MCF 10A (cell line): ENCODE measurements around the gene DLX2. TPM values are rescaled to one million over a fixed set of nuclear protein-coding genes. Genes with fewer than 3 reads are reported as not detected.

ENCODE experiments used
- BruUV-seq: library from RNA; stranded (reverse); fragments of 400-500 nt; replicated peaks from 2 replicates; lab custom pipeline; 2021; lab: Mats Ljungman, UMichigan
- CTCF ChIA-PET: fragments of 300-600 bp; sonication (Branson Sonifier 250); formaldehyde crosslinking; extraction: SDS; loops from one replicate; lab custom pipeline; 2021; ENCODE audit warnings: antibody characterized with exemption, inconsistent platforms; lab: Yijun Ruan, JAX
- POLR2A ChIA-PET: fragments of 300-600, 350-650 bp; sonication (Branson Sonifier 250); formaldehyde crosslinking; extraction: SDS; loops from one replicate; lab custom pipeline; 2020; ENCODE audit warnings: antibody characterized with exemption, inconsistent platforms; lab: Yijun Ruan, JAX
- DNase-seq: peaks from one replicate; pipeline ENCODE4 v3.0.0-alpha.2; 2018; ENCODE audit not compliant: unreplicated experiment
- H3K27ac Mint-ChIP-seq: one replicate; pipeline ENCODE4 v1.8.0; 2022; ENCODE audit warnings: mild to moderate bottlenecking, low read depth, mixed read lengths; ENCODE audit not compliant: unreplicated experiment
- H3K27me3 Mint-ChIP-seq: one replicate; pipeline ENCODE4 v1.8.0; 2022; ENCODE audit warnings: mixed read lengths; ENCODE audit not compliant: insufficient read depth, unreplicated experiment
- H3K36me3 Mint-ChIP-seq: one replicate; pipeline ENCODE4 v1.8.0; 2022; ENCODE audit warnings: mild to moderate bottlenecking, moderate library complexity, mixed read lengths; ENCODE audit not compliant: insufficient read depth, unreplicated experiment
- H3K4me1 Mint-ChIP-seq: one replicate; pipeline ENCODE4 v1.8.0; 2022; ENCODE audit warnings: mixed read lengths; ENCODE audit not compliant: insufficient read depth, unreplicated experiment
- H3K4me3 Mint-ChIP-seq: one replicate; pipeline ENCODE4 v1.8.0; 2022; ENCODE audit warnings: mild to moderate bottlenecking, moderate library complexity, mixed read lengths; ENCODE audit not compliant: unreplicated experiment
- H3K9me3 Mint-ChIP-seq: one replicate; pipeline ENCODE4 v1.8.0; 2022; ENCODE audit warnings: mixed read lengths; ENCODE audit not compliant: unreplicated experiment
- CTCF ChIP-seq: fragments of 200-600 bp; IDR thresholded peaks from one replicate; pipeline ENCODE4 v1.8.0; 2022; ENCODE audit warnings: antibody characterized with exemption, mild to moderate bottlenecking; ENCODE audit not compliant: unreplicated experiment
- intact Hi-C: fragments of 100-400 bp; cut with micrococcal nuclease; formaldehyde crosslinking; loops from 2 replicates; pipeline ENCODE4 v1.14.1; 2022
- total RNA-seq: library from RNA; stranded (reverse); gene quantifications from 2 replicates; pipeline ENCODE4 v1.2.3, GENCODE V29; 2022

The DLX2 gene
- total RNA-seq, 1 experiment from 2014 or later = 1.1 TPM

DNA sequence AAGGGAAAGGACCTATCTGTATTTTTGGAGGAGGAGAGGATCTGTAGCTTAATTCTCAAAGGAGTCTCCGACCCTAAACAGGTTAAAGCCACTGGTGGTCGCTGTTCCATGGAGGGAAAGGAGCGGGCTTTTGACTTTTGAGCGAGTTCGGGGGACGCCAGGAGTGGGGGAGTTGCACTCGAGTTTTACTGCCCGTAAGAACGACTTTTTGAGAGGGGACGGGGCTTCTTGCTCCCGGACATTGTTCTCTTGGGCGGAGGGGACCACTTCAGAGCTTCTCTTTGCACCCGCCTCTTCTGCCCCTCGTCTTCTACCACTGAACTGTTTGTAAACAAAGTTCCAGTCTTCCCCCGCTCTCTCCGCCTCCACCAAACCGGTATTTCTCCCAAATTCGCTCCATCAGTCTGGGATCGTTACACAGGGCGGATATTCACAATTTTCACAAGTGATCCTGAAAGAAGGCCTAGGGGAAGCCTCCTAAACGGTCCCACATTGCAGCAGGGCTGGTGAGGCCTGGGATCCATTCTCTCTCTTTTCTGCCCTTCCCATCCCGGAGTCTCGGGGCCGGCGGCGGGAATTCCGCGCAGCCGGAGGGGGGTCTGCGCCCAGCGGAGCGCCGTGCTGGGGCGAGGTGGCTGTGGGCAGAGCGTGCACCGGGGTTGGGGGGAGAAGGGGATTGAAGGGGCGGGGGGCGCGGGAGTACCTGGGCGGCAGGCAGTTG lies 6.6 kb downstream of the DLX2 start:
- ChIA-PET CTCF (interaction anchor here (0.5 to 1.4 kb wide), 6 partner anchors 9 to 520 kb away, joined by 3 read pairs; no protein-coding TSS in a partner anchor), POLR2A (interaction anchor here (0.7 to 5.6 kb wide), 18 partner anchors 8 to 353 kb away, joined by 3 to 55 read pairs (median 4); partner anchors contain the start of genes DLX1, HAT1, ITGA6 and METAP1D)
- no peaks in the 10 kb centered on the region for H3K27me3 Mint-ChIP-seq
- peak overlapping the region; percentile 77 for H3K4me3 Mint-ChIP-seq
- peak; percentile 25 for DNase-seq
- intact Hi-C loops = no loop called here
- no TSS peak for BruUV-seq
- peaks cover 32% of the 10 kb centered on the region for H3K4me1 Mint-ChIP-seq
- no peak for TF ChIP-seq CTCF
- H3K9me3 Mint-ChIP-seq = no peaks in the 10 kb centered on the region
- H3K27ac Mint-ChIP-seq = peak overlapping the region; percentile 22
- H3K36me3 Mint-ChIP-seq = no peaks in the 10 kb centered on the region

- Mint-ChIP-seq H3K4me3 (peak overlapping the region; percentile 77), H3K4me1 (peaks cover 32% of the 10 kb centered on the region), H3K27ac (peak overlapping the region; percentile 22), H3K9me3 (no peaks in the 10 kb centered on the region), H3K36me3 (no peaks in the 10 kb centered on the region), H3K27me3 (no peaks in the 10 kb centered on the region)
- ChIA-PET POLR2A (interaction anchor here (0.7 to 5.6 kb wide), 16 partner anchors 8 to 886 kb away, joined by 3 to 55 read pairs (median 4); partner anchors contain the start of genes DLX1, HAT1 and METAP1D), CTCF (interaction anchor here (0.5 to 1.0 kb wide), 3 partner anchors 50 to 159 kb away, joined by 3 to 6 read pairs (median 3); no protein-coding TSS in a partner anchor)
- DNase-seq = peak; percentile 87
- BruUV-seq = no TSS peak
- intact Hi-C loops = no loop called here
- no peak for TF ChIP-seq CTCF
These were observed 7.4 kb downstream of the DLX2 start for GRCh38 chr2:172095146-172095904.

DNA sequence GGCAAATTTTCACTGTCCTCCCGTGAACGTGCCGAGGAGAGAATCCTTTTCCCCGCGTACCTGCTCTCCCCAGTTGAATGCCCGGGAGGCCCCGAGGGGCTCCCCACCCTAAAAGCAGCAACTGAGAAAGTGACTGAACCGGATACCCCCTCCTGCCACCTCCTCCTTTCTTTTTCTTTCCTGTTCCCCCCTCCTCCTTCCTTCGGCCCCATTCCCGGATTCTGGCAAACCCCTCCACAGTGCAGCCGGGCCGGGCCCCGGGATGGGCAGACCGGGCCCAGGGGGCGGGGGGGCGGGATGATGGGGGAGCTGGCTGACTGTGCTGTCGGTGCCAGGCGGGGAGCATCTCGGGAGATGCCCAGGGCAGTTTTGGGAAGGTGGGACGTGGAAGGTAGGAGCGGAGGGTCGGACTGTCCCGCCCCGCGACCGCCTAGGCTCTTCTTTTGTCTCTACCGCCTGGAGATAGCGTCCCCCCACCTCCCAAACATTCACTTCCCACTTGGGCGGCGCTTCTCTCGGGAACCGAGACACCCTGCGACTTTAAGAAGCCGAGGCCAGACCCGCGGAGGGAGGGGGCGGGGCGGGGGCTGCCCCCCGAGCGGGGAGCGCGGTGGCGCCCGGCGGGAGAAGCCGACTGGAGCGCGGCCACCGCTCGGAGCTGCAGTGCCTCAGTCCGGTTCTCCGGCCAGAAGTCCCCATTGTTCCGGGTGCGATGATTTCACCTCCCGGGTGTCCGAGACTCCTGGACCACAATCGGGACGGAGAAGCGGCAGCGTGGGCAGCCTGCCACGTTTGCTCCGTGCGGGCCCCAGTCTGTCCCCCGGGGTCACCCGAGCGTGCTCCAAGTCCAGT lies 8.2 kb downstream of the DLX2 start:
- Mint-ChIP-seq H3K9me3 (no peaks in the 10 kb centered on the region), H3K4me3 (peak overlapping the region; percentile 77), H3K27me3 (no peaks in the 10 kb centered on the region), H3K4me1 (peaks cover 32% of the 10 kb centered on the region), H3K27ac (peak overlapping the region; percentile 22), H3K36me3 (no peaks in the 10 kb centered on the region)
- DNase-seq = peak; percentile 24
- ChIA-PET POLR2A (interaction anchor here (0.7 to 5.6 kb wide), 15 partner anchors 7 to 885 kb away, joined by 3 to 55 read pairs (median 4); partner anchors contain the start of genes DLX1, HAT1 and METAP1D), CTCF (interaction anchor here (1.0 kb wide), 1 partner anchor 102 kb away, joined by 6 read pairs; no protein-coding TSS in a partner anchor)
- TF ChIP-seq CTCF = no peak
- no TSS peak for BruUV-seq
- intact Hi-C loops = no loop called here
